ENCODE results near the gene ADIG. TPM values are rescaled to one million over a fixed set of nuclear protein-coding genes. Genes with fewer than 3 reads are reported as not detected.

Gene ADIG
- total RNA-seq, result not detected

GRCh38 chr20:38581013-38581412 is at the start of gene ADIG:
ADIG (plus strand) TSS chr20:38581197; CDS start chr20:38581251, 54 bp downstream.
- ATAC-seq (replicated peaks), result no peak
- Mint-ChIP-seq H3K36me3 (ENCODE audit: low read depth) (peaks cover 11% of the 10 kb centered on the region), H3K27ac (no peak within 1 kb of the TSS), H3K4me3 (no peak within 1 kb of the TSS), H3K9me3 (no peaks in the 10 kb centered on the region), H3K27me3 (no peaks in the 10 kb centered on the region), H3K4me1 (no peaks in the 10 kb centered on the region)

- peak; percentile 80 for ATAC-seq (replicated peaks)
- no peak overlapping the region for H3K27ac Mint-ChIP-seq
- H3K4me1 Mint-ChIP-seq, result no peaks in the 10 kb centered on the region
- H3K36me3 Mint-ChIP-seq (ENCODE audit: low read depth), result peaks cover 95% of the 10 kb centered on the region
- no peaks in the 10 kb centered on the region for H3K9me3 Mint-ChIP-seq
- H3K4me3 Mint-ChIP-seq, result no peak overlapping the region
- no peaks in the 10 kb centered on the region for H3K27me3 Mint-ChIP-seq
These were observed 46.2 kb upstream of the ADIG start for GRCh38 chr20:38534756-38535155.

GRCh38 chr20:38536310-38536709 is 44.7 kb upstream of the ADIG start:
- Mint-ChIP-seq H3K36me3 (ENCODE audit: low read depth) (peaks cover 96% of the 10 kb centered on the region), H3K27ac (no peak overlapping the region), H3K27me3 (no peaks in the 10 kb centered on the region), H3K4me3 (no peak overlapping the region), H3K4me1 (no peaks in the 10 kb centered on the region), H3K9me3 (no peaks in the 10 kb centered on the region)
- no peak for ATAC-seq (replicated peaks)

- Mint-ChIP-seq H3K4me1 (peaks cover 5% of the 10 kb centered on the region), H3K36me3 (ENCODE audit: low read depth) (peaks cover 96% of the 10 kb centered on the region), H3K4me3 (no peak overlapping the region), H3K9me3 (no peaks in the 10 kb centered on the region), H3K27ac (peak overlapping the region; percentile 33), H3K27me3 (no peaks in the 10 kb centered on the region)
- no peak for ATAC-seq (replicated peaks)
These were observed 43.8 kb upstream of the ADIG start for GRCh38 chr20:38537176-38537575.

GRCh38 chr20:38538789-38539188 is 42.2 kb upstream of the ADIG start:
- H3K4me1 Mint-ChIP-seq, result peaks cover 5% of the 10 kb centered on the region
- no peak for ATAC-seq (replicated peaks)
- H3K36me3 Mint-ChIP-seq (ENCODE audit: low read depth), result peaks cover 99% of the 10 kb centered on the region
- no peak overlapping the region for H3K27ac Mint-ChIP-seq
- no peaks in the 10 kb centered on the region for H3K27me3 Mint-ChIP-seq
- H3K9me3 Mint-ChIP-seq, result no peaks in the 10 kb centered on the region
- H3K4me3 Mint-ChIP-seq, result no peak overlapping the region

- no peak for ATAC-seq (replicated peaks)
- Mint-ChIP-seq H3K4me1 (peaks cover 9% of the 10 kb centered on the region), H3K36me3 (ENCODE audit: low read depth) (peaks cover 100% of the 10 kb centered on the region), H3K27ac (no peak overlapping the region), H3K27me3 (no peaks in the 10 kb centered on the region), H3K9me3 (no peaks in the 10 kb centered on the region), H3K4me3 (no peak overlapping the region)
These were observed 37.7 kb upstream of the ADIG start for GRCh38 chr20:38543014-38543906.

GRCh38 chr20:38545771-38546170 is 35.2 kb upstream of the ADIG start:
- peaks cover 81% of the 10 kb centered on the region for H3K36me3 Mint-ChIP-seq (ENCODE audit: low read depth)
- H3K27ac Mint-ChIP-seq, result no peak overlapping the region
- H3K27me3 Mint-ChIP-seq, result no peaks in the 10 kb centered on the region
- peaks cover 9% of the 10 kb centered on the region for H3K4me1 Mint-ChIP-seq
- no peaks in the 10 kb centered on the region for H3K9me3 Mint-ChIP-seq
- H3K4me3 Mint-ChIP-seq, result no peak overlapping the region
- ATAC-seq (replicated peaks), result no peak

- ATAC-seq (replicated peaks), result no peak
- Mint-ChIP-seq H3K27me3 (no peaks in the 10 kb centered on the region), H3K9me3 (no peaks in the 10 kb centered on the region), H3K36me3 (ENCODE audit: low read depth) (peaks cover 64% of the 10 kb centered on the region), H3K4me1 (peaks cover 4% of the 10 kb centered on the region), H3K4me3 (no peak overlapping the region), H3K27ac (peak overlapping the region; percentile 53)
These were observed 33.5 kb upstream of the ADIG start for GRCh38 chr20:38547288-38548085.

- Mint-ChIP-seq H3K27me3 (no peaks in the 10 kb centered on the region), H3K36me3 (ENCODE audit: low read depth) (peaks cover 54% of the 10 kb centered on the region), H3K9me3 (no peaks in the 10 kb centered on the region), H3K4me1 (peaks cover 4% of the 10 kb centered on the region), H3K4me3 (no peak overlapping the region), H3K27ac (peak overlapping the region; percentile 32)
- no peak for ATAC-seq (replicated peaks)
These were observed 32.5 kb upstream of the ADIG start for GRCh38 chr20:38548356-38549083.

GRCh38 chr20:38550274-38550673 is 30.7 kb upstream of the ADIG start:
- ATAC-seq (replicated peaks), result no peak
- H3K27ac Mint-ChIP-seq, result no peak overlapping the region

GRCh38 chr20:38551056-38551626 is 29.9 kb upstream of the ADIG start:
- H3K27me3 Mint-ChIP-seq, result no peaks in the 10 kb centered on the region
- no peak overlapping the region for H3K4me3 Mint-ChIP-seq
- H3K4me1 Mint-ChIP-seq, result peaks cover 4% of the 10 kb centered on the region
- H3K27ac Mint-ChIP-seq, result no peak overlapping the region
- ATAC-seq (replicated peaks), result no peak
- no peaks in the 10 kb centered on the region for H3K9me3 Mint-ChIP-seq
- peaks cover 28% of the 10 kb centered on the region for H3K36me3 Mint-ChIP-seq (ENCODE audit: low read depth)

More at GRCh38 chr20:38550274-38550673, 30.7 kb upstream of the ADIG start:
- H3K9me3 Mint-ChIP-seq, result no peaks in the 10 kb centered on the region
- no peak overlapping the region for H3K4me3 Mint-ChIP-seq
- no peaks in the 10 kb centered on the region for H3K27me3 Mint-ChIP-seq
- H3K36me3 Mint-ChIP-seq (ENCODE audit: low read depth), result peaks cover 36% of the 10 kb centered on the region
- peaks cover 4% of the 10 kb centered on the region for H3K4me1 Mint-ChIP-seq

GRCh38 chr20:38554986-38555385 is 26.0 kb upstream of the ADIG start:
- H3K4me1 Mint-ChIP-seq, result no peaks in the 10 kb centered on the region
- no peaks in the 10 kb centered on the region for H3K9me3 Mint-ChIP-seq
- H3K4me3 Mint-ChIP-seq, result no peak overlapping the region
- no peak overlapping the region for H3K27ac Mint-ChIP-seq
- ATAC-seq (replicated peaks), result no peak
- no peaks in the 10 kb centered on the region for H3K36me3 Mint-ChIP-seq (ENCODE audit: low read depth)
- no peaks in the 10 kb centered on the region for H3K27me3 Mint-ChIP-seq

- ATAC-seq (replicated peaks), result no peak
- no peaks in the 10 kb centered on the region for H3K36me3 Mint-ChIP-seq (ENCODE audit: low read depth)
- H3K27ac Mint-ChIP-seq, result no peak overlapping the region
- H3K4me3 Mint-ChIP-seq, result no peak overlapping the region
- no peaks in the 10 kb centered on the region for H3K27me3 Mint-ChIP-seq
- H3K9me3 Mint-ChIP-seq, result no peaks in the 10 kb centered on the region
- no peaks in the 10 kb centered on the region for H3K4me1 Mint-ChIP-seq
These were observed 25.6 kb upstream of the ADIG start for GRCh38 chr20:38555395-38555794.

GRCh38 chr20:38557174-38557573 is 23.8 kb upstream of the ADIG start:
- ATAC-seq (replicated peaks), result peak; percentile 32
- H3K4me1 Mint-ChIP-seq, result no peaks in the 10 kb centered on the region
- H3K9me3 Mint-ChIP-seq, result no peaks in the 10 kb centered on the region
- peaks cover under 1% of the 10 kb centered on the region for H3K36me3 Mint-ChIP-seq (ENCODE audit: low read depth)
- no peak overlapping the region for H3K27ac Mint-ChIP-seq
- H3K27me3 Mint-ChIP-seq, result no peaks in the 10 kb centered on the region
- no peak overlapping the region for H3K4me3 Mint-ChIP-seq
